GM12891 (cell line): ENCODE data around the gene SECTM1.

Source experiments
- POLR2A ChIP-seq: IDR thresholded peaks from 2 replicates; pipeline ENCODE4 v1.6.1; 2011; ENCODE audit warnings: low read depth, low read length, control low read depth
- POLR2AphosphoS5 ChIP-seq: IDR thresholded peaks from 2 replicates; pipeline ENCODE4 v1.6.1; 2011; ENCODE audit warnings: low read depth, low read length, control low read depth
- POU2F2 ChIP-seq: IDR thresholded peaks from 2 replicates; pipeline ENCODE4 v1.6.1; 2011; ENCODE audit warnings: low read depth, mild to moderate bottlenecking, control low read depth, low read length, moderate library complexity
- SPI1 ChIP-seq: IDR thresholded peaks from 2 replicates; pipeline ENCODE4 v1.6.1; 2011; ENCODE audit warnings: low read depth, low read length, control low read depth
- TAF1 ChIP-seq: IDR thresholded peaks from 2 replicates; pipeline ENCODE4 v1.6.1; 2011; ENCODE audit warnings: low read depth, low read length, control low read depth

DNA sequence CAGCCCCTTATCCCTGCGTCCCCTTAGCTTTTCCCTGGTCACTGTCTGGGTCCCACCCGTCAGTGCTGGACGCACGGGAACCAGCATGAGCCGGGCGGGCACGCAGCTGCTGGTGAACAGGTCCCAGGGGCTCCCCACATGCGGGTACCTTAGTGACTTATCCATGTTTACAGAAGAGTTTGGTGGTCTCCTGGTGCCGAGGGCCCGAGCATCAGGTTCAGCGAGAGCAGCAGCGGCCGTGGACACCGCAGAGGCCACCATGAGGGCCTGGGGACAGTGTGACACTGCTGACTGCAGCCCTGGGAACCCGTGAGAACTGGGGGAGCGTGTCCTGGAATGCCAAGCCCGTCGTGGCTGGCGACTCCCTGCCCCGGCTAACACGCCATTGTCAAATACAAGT lies 22.7 kb downstream of the SECTM1 start:
- no peak for TF ChIP-seq POLR2AphosphoS5
- no peak for TF ChIP-seq POLR2A
- no peak for TF ChIP-seq TAF1
- no peak for TF ChIP-seq SPI1
- TF ChIP-seq POU2F2, result no peak
